CD14-positive monocyte (primary cell): Measurements from ENCODE around the gene SLC38A1. TPM values are rescaled to one million over a fixed set of nuclear protein-coding genes. Genes with fewer than 3 reads are reported as not detected.

ENCODE experiments used
- DNase-seq, 3 donors: peaks; one replicate each; pipeline ENCODE4 v3.0.0-alpha.2; 2011 to 2022
- H2AFZ ChIP-seq: 2 replicates; pipeline ENCODE4 v1.6.0; 2012; ENCODE audit warnings: mild to moderate bottlenecking, low read depth, low read length, inconsistent platforms; ENCODE audit not compliant: insufficient read depth, poor library complexity, severe bottlenecking
- H3K27ac ChIP-seq, 2 donors: 1 replicate in 1 of 2; 2 replicates in 1 of 2; pipeline ENCODE4 v1.5.1; 2012 to 2013; ENCODE audit warnings: low read length in 2 of 2, control low read depth in 1 of 2, inconsistent platforms in 1 of 2, low read depth in 1 of 2, mild to moderate bottlenecking in 1 of 2
- H3K27me3 ChIP-seq, 2 donors: one replicate each; pipeline versions ENCODE4 v1.6.0 to v1.6.1; 2011 to 2013; ENCODE audit warnings: low read length in 2 of 2; ENCODE audit not compliant: control insufficient read depth in 2 of 2, insufficient read depth in 2 of 2
- H3K36me3 ChIP-seq, 2 donors: replicated peaks in 1 of 2; 1 replicate in 1 of 2; 2 replicates in 1 of 2; pipeline versions ENCODE4 v1.5.1 to v1.6.1; 2012 to 2013; ENCODE audit warnings: low read length in 2 of 2, control low read depth in 1 of 2, inconsistent platforms in 1 of 2, mild to moderate bottlenecking in 1 of 2; ENCODE audit not compliant: insufficient read depth in 2 of 2, control insufficient read depth in 1 of 2
- H3K4me1 ChIP-seq, 2 donors: 1 replicate in 1 of 2; 2 replicates in 1 of 2; pipeline versions ENCODE4 v1.5.1 to v1.6.1; 2012 to 2013; ENCODE audit warnings: low read length in 2 of 2, control low read depth in 1 of 2, inconsistent platforms in 1 of 2, mild to moderate bottlenecking in 1 of 2, moderate library complexity in 1 of 2; ENCODE audit not compliant: insufficient read depth in 2 of 2, control insufficient read depth in 1 of 2
- H3K4me2 ChIP-seq: replicated peaks from 2 replicates; pipeline ENCODE3; 2012; ENCODE audit warnings: low read length, moderate library complexity, mild to moderate bottlenecking; ENCODE audit not compliant: poor library complexity, severe bottlenecking; ENCODE audit errors: extremely low read depth
- H3K4me3 ChIP-seq, 3 experiments: fragments of 200-600 bp in 1 of 3; sonication (generic) in 1 of 3; replicated peaks in 1 of 3; 1 replicate in 2 of 3; 2 replicates in 1 of 3; pipeline ENCODE4 v1.5.1; 2011 to 2013; ENCODE audit warnings: low read length in 3 of 3, mild to moderate bottlenecking in 3 of 3, control low read depth in 2 of 3, low read depth in 2 of 3, inconsistent platforms in 1 of 3, moderate library complexity in 1 of 3
- H3K79me2 ChIP-seq: 2 replicates; pipeline ENCODE4 v1.6.0; 2012; ENCODE audit warnings: mild to moderate bottlenecking, control low read depth, inconsistent platforms, low read length, moderate library complexity; ENCODE audit not compliant: insufficient read depth
- H3K9ac ChIP-seq: 2 replicates; pipeline ENCODE4 v1.6.0; 2017; ENCODE audit warnings: low read length, mild to moderate bottlenecking; ENCODE audit not compliant: insufficient read depth, poor library complexity, severe bottlenecking
- H3K9me3 ChIP-seq, 2 donors: replicated peaks in 1 of 2; 1 replicate in 1 of 2; 2 replicates in 1 of 2; pipeline versions ENCODE4 v1.5.1 to v1.6.1; 2012 to 2013; ENCODE audit warnings: low read length in 2 of 2, control low read depth in 1 of 2; ENCODE audit not compliant: control insufficient read depth in 1 of 2, insufficient read depth in 1 of 2
- H4K20me1 ChIP-seq: 2 replicates; pipeline ENCODE4 v1.6.0; 2012; ENCODE audit warnings: mild to moderate bottlenecking, low read length, control low read depth, moderate library complexity; ENCODE audit not compliant: insufficient read depth
- H3K27ac Mint-ChIP-seq, 7 donors: one replicate each; pipeline ENCODE4 v1.8.0; 2020; ENCODE audit warnings: mild to moderate bottlenecking in 7 of 7, mixed read lengths in 7 of 7, moderate library complexity in 6 of 7, inconsistent platforms in 2 of 7
- H3K27me3 Mint-ChIP-seq, 3 donors: one replicate each; pipeline ENCODE4 v1.8.0; 2021 to 2022; ENCODE audit warnings: low read depth in 3 of 3, mild to moderate bottlenecking in 3 of 3, mixed read lengths in 3 of 3, moderate library complexity in 3 of 3, inconsistent platforms in 1 of 3
- H3K36me3 Mint-ChIP-seq, 2 donors: one replicate each; pipeline ENCODE4 v1.8.0; 2020; ENCODE audit warnings: mixed read lengths in 2 of 2, inconsistent platforms in 1 of 2, mild to moderate bottlenecking in 1 of 2
- H3K4me1 Mint-ChIP-seq: one replicate; pipeline ENCODE4 v1.8.0; 2020; ENCODE audit warnings: mild to moderate bottlenecking, mixed read lengths
- H3K4me3 Mint-ChIP-seq, 2 donors: one replicate each; pipeline ENCODE4 v1.8.0; 2020; ENCODE audit warnings: mild to moderate bottlenecking in 2 of 2, mixed read lengths in 2 of 2, moderate library complexity in 1 of 2
- H3K9me3 Mint-ChIP-seq, 7 donors: one replicate each; pipeline ENCODE4 v1.8.0; 2020 to 2022; ENCODE audit warnings: mixed read lengths in 7 of 7, mild to moderate bottlenecking in 6 of 7, moderate library complexity in 6 of 7, inconsistent platforms in 2 of 7
- WGBS: methylation state at CpG from one replicate; pipeline ENCODE4 v1.1.5; 2013; ENCODE audit warnings: missing lambda C conversion rate; ENCODE audit not compliant: insufficient coverage; 5-methylcytosine and 5-hydroxymethylcytosine counted together
- intact Hi-C, 2 donors: fragments of 100-400 bp; cut with micrococcal nuclease; formaldehyde crosslinking; loops; one replicate each; pipeline versions ENCODE4 v1.15.0 to v1.15.1; 2023
- polyA plus RNA-seq, 3 donors: library from polyadenylated mRNA; depleted of rRNA in 1 of 3; unstranded in 2 of 3; stranded (reverse) in 1 of 3; fragments of 300-500 nt in 2 of 3; fragments of >200 nt in 1 of 3; fragmentation: Illumina TruSeq in 2 of 3; gene quantifications; 1 replicate in 2 of 3; 2 replicates in 1 of 3; pipeline ENCODE4 v1.2.3, GENCODE V29; 2012 to 2021
- TF ChIP-seq, protein P1 (sequence below): fragments of 200-600 bp; IDR thresholded peaks from one replicate; pipeline ENCODE4 v1.8.0; 2022; ENCODE audit warnings: antibody characterized with exemption, mild to moderate bottlenecking

SLC38A1 gene
- polyA plus RNA-seq, 3 donors = 0.92 to 1.9 (median 1.6) TPM

DNA sequence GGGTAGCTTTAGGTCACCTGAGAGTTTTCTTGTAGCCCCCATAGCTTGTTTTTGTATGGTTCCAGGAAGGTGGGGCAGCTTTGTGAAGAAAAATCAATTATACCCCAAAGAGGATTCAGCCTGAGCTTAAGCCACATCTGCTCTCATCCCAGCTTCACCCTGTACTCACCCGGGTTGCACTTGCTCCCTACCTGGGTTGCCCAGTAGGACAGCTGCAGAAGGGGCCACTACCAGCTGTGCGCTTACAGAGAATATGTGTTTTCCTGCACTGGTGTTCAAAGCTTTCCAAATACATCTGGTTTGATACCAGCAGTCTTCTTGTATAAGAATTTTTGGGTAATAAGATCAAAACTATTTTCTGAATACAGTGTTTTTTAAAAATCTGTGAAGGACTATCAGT is 3.0 kb upstream of the SLC38A1 start:
- TF ChIP-seq, protein P1, sequence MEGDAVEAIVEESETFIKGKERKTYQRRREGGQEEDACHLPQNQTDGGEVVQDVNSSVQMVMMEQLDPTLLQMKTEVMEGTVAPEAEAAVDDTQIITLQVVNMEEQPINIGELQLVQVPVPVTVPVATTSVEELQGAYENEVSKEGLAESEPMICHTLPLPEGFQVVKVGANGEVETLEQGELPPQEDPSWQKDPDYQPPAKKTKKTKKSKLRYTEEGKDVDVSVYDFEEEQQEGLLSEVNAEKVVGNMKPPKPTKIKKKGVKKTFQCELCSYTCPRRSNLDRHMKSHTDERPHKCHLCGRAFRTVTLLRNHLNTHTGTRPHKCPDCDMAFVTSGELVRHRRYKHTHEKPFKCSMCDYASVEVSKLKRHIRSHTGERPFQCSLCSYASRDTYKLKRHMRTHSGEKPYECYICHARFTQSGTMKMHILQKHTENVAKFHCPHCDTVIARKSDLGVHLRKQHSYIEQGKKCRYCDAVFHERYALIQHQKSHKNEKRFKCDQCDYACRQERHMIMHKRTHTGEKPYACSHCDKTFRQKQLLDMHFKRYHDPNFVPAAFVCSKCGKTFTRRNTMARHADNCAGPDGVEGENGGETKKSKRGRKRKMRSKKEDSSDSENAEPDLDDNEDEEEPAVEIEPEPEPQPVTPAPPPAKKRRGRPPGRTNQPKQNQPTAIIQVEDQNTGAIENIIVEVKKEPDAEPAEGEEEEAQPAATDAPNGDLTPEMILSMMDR = no peak
- no peak overlapping the region for H3K4me3 Mint-ChIP-seq
- H3K36me3 Mint-ChIP-seq = peaks cover 0 to 2% of the 10 kb centered on the region in 2 donors
- no peak overlapping the region for H3K27ac ChIP-seq
- H3K9ac ChIP-seq = no peak overlapping the region
- peaks cover 9% of the 10 kb centered on the region for H3K4me1 Mint-ChIP-seq
- peaks cover 8 to 43% of the 10 kb centered on the region in 2 donors for H3K27me3 ChIP-seq
- no peaks in the 10 kb centered on the region for H4K20me1 ChIP-seq
- H3K4me1 ChIP-seq = peaks cover 29 to 31% of the 10 kb centered on the region in 2 donors
- no peak overlapping the region for H3K4me3 ChIP-seq
- H3K36me3 ChIP-seq = no peaks in the 10 kb centered on the region
- no CpG with 5 or more reads among the region's 2 CpGs for WGBS
- H3K27ac Mint-ChIP-seq = no peak overlapping the region
- H2AFZ ChIP-seq = no peak overlapping the region
- H3K9me3 ChIP-seq = no peaks in the 10 kb centered on the region
- no peak overlapping the region for H3K4me2 ChIP-seq
- intact Hi-C loops = no loop called here
- H3K79me2 ChIP-seq = no peaks in the 10 kb centered on the region
- H3K27me3 Mint-ChIP-seq = peaks cover 9 to 21% (median 12%) of the 10 kb centered on the region in 3 donors
- peaks cover 0 to 12% (median 4%) of the 10 kb centered on the region in 7 donors for H3K9me3 Mint-ChIP-seq
- DNase-seq = no peak

DNA sequence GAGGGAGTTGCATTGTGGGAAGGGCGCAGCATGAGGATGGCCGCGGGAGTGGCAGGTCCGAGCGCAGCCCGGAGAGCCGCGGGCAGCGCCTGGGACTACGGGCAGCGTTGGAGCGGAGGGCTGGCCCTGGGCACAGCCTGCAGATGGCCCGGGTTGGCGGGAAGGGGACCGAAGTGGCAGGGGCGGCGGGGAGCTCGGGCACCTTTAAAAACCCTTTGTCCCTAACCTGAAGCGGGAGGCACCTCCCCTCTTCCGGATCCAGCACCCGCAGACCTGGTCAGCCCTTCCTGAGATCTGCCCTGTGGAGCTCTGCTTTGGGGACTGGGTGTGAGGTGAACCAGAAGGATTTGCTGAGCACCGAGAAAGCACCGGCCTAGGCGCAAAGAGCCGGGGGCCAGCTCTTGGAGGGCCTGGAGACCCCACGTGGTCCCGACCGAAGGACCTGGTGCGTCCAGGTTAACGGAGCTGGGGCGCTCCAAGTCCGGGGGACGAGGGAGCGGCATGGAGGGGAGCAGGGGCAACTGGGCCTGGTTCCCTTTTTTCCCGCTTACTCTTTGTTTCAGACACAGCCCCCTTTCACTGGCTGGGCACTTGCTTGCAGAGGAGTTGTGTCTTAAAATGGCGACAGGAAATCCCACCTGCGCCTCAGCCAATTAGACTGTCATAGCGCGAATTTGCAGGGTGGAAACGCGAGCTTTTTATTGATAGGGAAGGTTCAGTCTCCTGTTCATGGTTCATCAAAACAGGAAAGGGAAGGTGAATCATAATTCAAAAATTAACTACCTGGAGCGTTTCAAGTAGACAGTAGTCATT is 792 bp upstream of the SLC38A1 start:
- Histone ChIP-seq H3K79me2 (no peaks in the 10 kb centered on the region), H3K9me3 (no peaks in the 10 kb centered on the region), H3K9ac (peak overlapping the region; percentile 48), H3K4me3 (peak overlapping the region; percentile 48 to 77 (median 50)), H4K20me1 (no peaks in the 10 kb centered on the region), H2AFZ (peak overlapping the region; percentile 78), H3K4me2 (peak overlapping the region; percentile 89), H3K36me3 (no peaks in the 10 kb centered on the region), H3K27me3 (peaks cover 11 to 57% of the 10 kb centered on the region in 2 donors), H3K4me1 (peaks cover 35 to 37% of the 10 kb centered on the region in 2 donors), H3K27ac (no peak overlapping the region)
- under 1% methylated on average over 28 of the region's 42 CpGs for WGBS
- peaks cover 0 to 12% (median 4%) of the 10 kb centered on the region in 7 donors for H3K9me3 Mint-ChIP-seq
- intact Hi-C loops = loop anchor here (5.0 kb wide), 1 partner anchor 52 kb away; no protein-coding TSS in a partner anchor
- peak overlapping the region in 3 of 7 donors; percentile 24 to 71 (median 26) for H3K27ac Mint-ChIP-seq
- H3K36me3 Mint-ChIP-seq = peaks cover 0 to 2% of the 10 kb centered on the region in 2 donors
- peaks cover 9 to 17% (median 12%) of the 10 kb centered on the region in 3 donors for H3K27me3 Mint-ChIP-seq
- no peak overlapping the region for H3K4me3 Mint-ChIP-seq
- DNase-seq = peak in 2 of 3 donors; percentile 5 to 7
- H3K4me1 Mint-ChIP-seq = peaks cover 9% of the 10 kb centered on the region
- TF ChIP-seq, protein P1 = no peak
